ENCODE measurements around the gene SLC22A24.

The SLC22A24 gene

GRCh38 chr11:63144121-63144520, at the start of gene SLC22A24:
TSS of gene SLC22A24 (minus strand) at chr11:63144221. CDS start at chr11:63143779, 442 bp downstream.
- Histone ChIP-seq H3K9me3 (ENCODE audit: control insufficient read depth, low read length) (no peaks in the 10 kb centered on the region), H3K27me3 (replicated peaks; ENCODE audit: control insufficient read depth, insufficient read depth, low read length) (no peaks in the 10 kb centered on the region), H3K36me3 (ENCODE audit: control insufficient read depth, insufficient read depth, low read length, severe bottlenecking) (no peaks in the 10 kb centered on the region), H3K4me1 (ENCODE audit: control insufficient read depth, insufficient read depth, low read length) (no peaks in the 10 kb centered on the region), H3K9ac (ENCODE audit: low read length) (no peak within 1 kb of the TSS), H3K4me3 (ENCODE audit: low read length) (no peak within 1 kb of the TSS)
- DNase-seq (ENCODE audit: low read depth): no peak

GRCh38 chr11:63180536-63180935, 36.5 kb upstream of the SLC22A24 start:
- peaks cover 7% of the 10 kb centered on the region for H3K4me1 ChIP-seq (ENCODE audit: control insufficient read depth, insufficient read depth, low read length)
- DNase-seq (ENCODE audit: low read depth): no peak
- no peak overlapping the region for H3K4me3 ChIP-seq (ENCODE audit: low read length)
- H3K27me3 ChIP-seq (replicated peaks; ENCODE audit: control insufficient read depth, insufficient read depth, low read length): no peaks in the 10 kb centered on the region
- H3K9ac ChIP-seq (ENCODE audit: low read length): no peak overlapping the region
- H3K36me3 ChIP-seq (ENCODE audit: control insufficient read depth, insufficient read depth, low read length, severe bottlenecking): no peaks in the 10 kb centered on the region
- H3K9me3 ChIP-seq (ENCODE audit: control insufficient read depth, low read length): peaks cover 13% of the 10 kb centered on the region

GRCh38 chr11:63179432-63180041, 35.5 kb upstream of the SLC22A24 start:
- no peak for DNase-seq (ENCODE audit: low read depth)

GRCh38 chr11:63177872-63178271, 33.9 kb upstream of the SLC22A24 start:
- Histone ChIP-seq H3K27me3 (replicated peaks; ENCODE audit: control insufficient read depth, insufficient read depth, low read length) (no peaks in the 10 kb centered on the region), H3K4me1 (ENCODE audit: control insufficient read depth, insufficient read depth, low read length) (peaks cover 7% of the 10 kb centered on the region)
- no peak for DNase-seq (ENCODE audit: low read depth)

More at GRCh38 chr11:63179432-63180041, 35.5 kb upstream of the SLC22A24 start:
- Histone ChIP-seq H3K4me1 (ENCODE audit: control insufficient read depth, insufficient read depth, low read length) (peaks cover 7% of the 10 kb centered on the region), H3K36me3 (ENCODE audit: control insufficient read depth, insufficient read depth, low read length, severe bottlenecking) (no peaks in the 10 kb centered on the region), H3K27me3 (replicated peaks; ENCODE audit: control insufficient read depth, insufficient read depth, low read length) (no peaks in the 10 kb centered on the region), H3K4me3 (ENCODE audit: low read length) (no peak overlapping the region), H3K9ac (ENCODE audit: low read length) (no peak overlapping the region), H3K9me3 (ENCODE audit: control insufficient read depth, low read length) (peaks cover 16% of the 10 kb centered on the region)

GRCh38 chr11:63165706-63166310, 21.8 kb upstream of the SLC22A24 start:
- H3K4me3 ChIP-seq (ENCODE audit: low read length): no peak overlapping the region
- H3K9me3 ChIP-seq (ENCODE audit: control insufficient read depth, low read length): no peaks in the 10 kb centered on the region
- H3K9ac ChIP-seq (ENCODE audit: low read length): no peak overlapping the region
- H3K36me3 ChIP-seq (ENCODE audit: control insufficient read depth, insufficient read depth, low read length, severe bottlenecking): no peaks in the 10 kb centered on the region
- H3K27me3 ChIP-seq (replicated peaks; ENCODE audit: control insufficient read depth, insufficient read depth, low read length): no peaks in the 10 kb centered on the region
- H3K4me1 ChIP-seq (ENCODE audit: control insufficient read depth, insufficient read depth, low read length): no peaks in the 10 kb centered on the region
- no peak for DNase-seq (ENCODE audit: low read depth)

More at GRCh38 chr11:63177872-63178271, 33.9 kb upstream of the SLC22A24 start:
- Histone ChIP-seq H3K9ac (ENCODE audit: low read length) (no peak overlapping the region), H3K9me3 (ENCODE audit: control insufficient read depth, low read length) (peaks cover 21% of the 10 kb centered on the region), H3K4me3 (ENCODE audit: low read length) (no peak overlapping the region), H3K36me3 (ENCODE audit: control insufficient read depth, insufficient read depth, low read length, severe bottlenecking) (no peaks in the 10 kb centered on the region)

- Histone ChIP-seq H3K4me1 (ENCODE audit: control insufficient read depth, insufficient read depth, low read length) (no peaks in the 10 kb centered on the region), H3K9ac (ENCODE audit: low read length) (no peak overlapping the region), H3K4me3 (ENCODE audit: low read length) (no peak overlapping the region), H3K36me3 (ENCODE audit: control insufficient read depth, insufficient read depth, low read length, severe bottlenecking) (no peaks in the 10 kb centered on the region), H3K27me3 (replicated peaks; ENCODE audit: control insufficient read depth, insufficient read depth, low read length) (no peaks in the 10 kb centered on the region), H3K9me3 (ENCODE audit: control insufficient read depth, low read length) (no peaks in the 10 kb centered on the region)
- DNase-seq (ENCODE audit: low read depth): no peak
These were observed 11.8 kb upstream of the SLC22A24 start for GRCh38 chr11:63155794-63156193.

GRCh38 chr11:63146581-63146980, 2.6 kb upstream of the SLC22A24 start:
- no peaks in the 10 kb centered on the region for H3K36me3 ChIP-seq (ENCODE audit: control insufficient read depth, insufficient read depth, low read length, severe bottlenecking)
- no peak for DNase-seq (ENCODE audit: low read depth)
- no peak overlapping the region for H3K4me3 ChIP-seq (ENCODE audit: low read length)
- no peaks in the 10 kb centered on the region for H3K27me3 ChIP-seq (replicated peaks; ENCODE audit: control insufficient read depth, insufficient read depth, low read length)
- H3K4me1 ChIP-seq (ENCODE audit: control insufficient read depth, insufficient read depth, low read length): no peaks in the 10 kb centered on the region
- no peak overlapping the region for H3K9ac ChIP-seq (ENCODE audit: low read length)
- H3K9me3 ChIP-seq (ENCODE audit: control insufficient read depth, low read length): no peaks in the 10 kb centered on the region

GRCh38 chr11:63142459-63142858, 1.6 kb downstream of the SLC22A24 start:
- Histone ChIP-seq H3K4me3 (ENCODE audit: low read length) (no peak overlapping the region), H3K27me3 (replicated peaks; ENCODE audit: control insufficient read depth, insufficient read depth, low read length) (no peaks in the 10 kb centered on the region), H3K4me1 (ENCODE audit: control insufficient read depth, insufficient read depth, low read length) (no peaks in the 10 kb centered on the region), H3K36me3 (ENCODE audit: control insufficient read depth, insufficient read depth, low read length, severe bottlenecking) (no peaks in the 10 kb centered on the region), H3K9me3 (ENCODE audit: control insufficient read depth, low read length) (no peaks in the 10 kb centered on the region), H3K9ac (ENCODE audit: low read length) (no peak overlapping the region)
- DNase-seq (ENCODE audit: low read depth): no peak

- no peaks in the 10 kb centered on the region for H3K4me1 ChIP-seq (ENCODE audit: control insufficient read depth, insufficient read depth, low read length)
- peaks cover 10% of the 10 kb centered on the region for H3K9me3 ChIP-seq (ENCODE audit: control insufficient read depth, low read length)
- H3K4me3 ChIP-seq (ENCODE audit: low read length): no peak overlapping the region
- H3K36me3 ChIP-seq (ENCODE audit: control insufficient read depth, insufficient read depth, low read length, severe bottlenecking): no peaks in the 10 kb centered on the region
- no peak overlapping the region for H3K9ac ChIP-seq (ENCODE audit: low read length)
- no peak for DNase-seq (ENCODE audit: low read depth)
- H3K27me3 ChIP-seq (replicated peaks; ENCODE audit: control insufficient read depth, insufficient read depth, low read length): peaks cover 3% of the 10 kb centered on the region
These were observed 10.8 kb downstream of the SLC22A24 start for GRCh38 chr11:63132985-63133775.

GRCh38 chr11:63099555-63099954, 44.5 kb downstream of the SLC22A24 start:
- Histone ChIP-seq H3K27me3 (replicated peaks; ENCODE audit: control insufficient read depth, insufficient read depth, low read length) (no peaks in the 10 kb centered on the region), H3K9ac (ENCODE audit: low read length) (no peak overlapping the region), H3K36me3 (ENCODE audit: control insufficient read depth, insufficient read depth, low read length, severe bottlenecking) (no peaks in the 10 kb centered on the region), H3K4me3 (ENCODE audit: low read length) (no peak overlapping the region), H3K4me1 (ENCODE audit: control insufficient read depth, insufficient read depth, low read length) (no peaks in the 10 kb centered on the region), H3K9me3 (ENCODE audit: control insufficient read depth, low read length) (peaks cover 21% of the 10 kb centered on the region)
- no peak for DNase-seq (ENCODE audit: low read depth)

- DNase-seq (ENCODE audit: low read depth): no peak
- Histone ChIP-seq H3K9ac (ENCODE audit: low read length) (no peak overlapping the region), H3K27me3 (replicated peaks; ENCODE audit: control insufficient read depth, insufficient read depth, low read length) (peaks cover 3% of the 10 kb centered on the region), H3K4me3 (ENCODE audit: low read length) (no peak overlapping the region), H3K36me3 (ENCODE audit: control insufficient read depth, insufficient read depth, low read length, severe bottlenecking) (no peaks in the 10 kb centered on the region), H3K9me3 (ENCODE audit: control insufficient read depth, low read length) (no peaks in the 10 kb centered on the region), H3K4me1 (ENCODE audit: control insufficient read depth, insufficient read depth, low read length) (no peaks in the 10 kb centered on the region)
These were observed 63.3 kb downstream of the SLC22A24 start for GRCh38 chr11:63080682-63081081.
